ENCODE data around the gene ARRB1.

The ARRB1 gene

GRCh38 chr11:75268626-75269366 lies 82.7 kb downstream of the ARRB1 start (continued):
- no peak for TF ChIP-seq ZSCAN23 (tag by site-specific recombination; IDR thresholded peaks at IDR 0.05)
- TF ChIP-seq ZNF302 (tag by site-specific recombination; IDR thresholded peaks at IDR 0.05; ENCODE audit: low read depth) = no peak
- TF ChIP-seq, protein P1, sequence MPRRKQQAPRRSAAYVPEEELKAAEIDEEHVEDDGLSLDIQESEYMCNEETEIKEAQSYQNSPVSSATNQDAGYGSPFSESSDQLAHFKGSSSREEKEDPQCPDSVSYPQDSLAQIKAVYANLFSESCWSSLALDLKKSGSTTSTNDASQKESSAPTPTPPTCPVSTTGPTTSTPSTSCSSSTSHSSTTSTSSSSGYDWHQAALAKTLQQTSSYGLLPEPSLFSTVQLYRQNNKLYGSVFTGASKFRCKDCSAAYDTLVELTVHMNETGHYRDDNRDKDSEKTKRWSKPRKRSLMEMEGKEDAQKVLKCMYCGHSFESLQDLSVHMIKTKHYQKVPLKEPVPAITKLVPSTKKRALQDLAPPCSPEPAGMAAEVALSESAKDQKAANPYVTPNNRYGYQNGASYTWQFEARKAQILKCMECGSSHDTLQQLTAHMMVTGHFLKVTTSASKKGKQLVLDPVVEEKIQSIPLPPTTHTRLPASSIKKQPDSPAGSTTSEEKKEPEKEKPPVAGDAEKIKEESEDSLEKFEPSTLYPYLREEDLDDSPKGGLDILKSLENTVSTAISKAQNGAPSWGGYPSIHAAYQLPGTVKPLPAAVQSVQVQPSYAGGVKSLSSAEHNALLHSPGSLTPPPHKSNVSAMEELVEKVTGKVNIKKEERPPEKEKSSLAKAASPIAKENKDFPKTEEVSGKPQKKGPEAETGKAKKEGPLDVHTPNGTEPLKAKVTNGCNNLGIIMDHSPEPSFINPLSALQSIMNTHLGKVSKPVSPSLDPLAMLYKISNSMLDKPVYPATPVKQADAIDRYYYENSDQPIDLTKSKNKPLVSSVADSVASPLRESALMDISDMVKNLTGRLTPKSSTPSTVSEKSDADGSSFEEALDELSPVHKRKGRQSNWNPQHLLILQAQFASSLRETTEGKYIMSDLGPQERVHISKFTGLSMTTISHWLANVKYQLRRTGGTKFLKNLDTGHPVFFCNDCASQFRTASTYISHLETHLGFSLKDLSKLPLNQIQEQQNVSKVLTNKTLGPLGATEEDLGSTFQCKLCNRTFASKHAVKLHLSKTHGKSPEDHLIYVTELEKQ (tag by site-specific recombination; IDR thresholded peaks at IDR 0.05; ENCODE audit: borderline replicate concordance) = no peak
- no peak for TF ChIP-seq ZBTB6 (tag by site-specific recombination; IDR thresholded peaks at IDR 0.05)
- no peak for TF ChIP-seq BCL11A (tag by site-specific recombination; IDR thresholded peaks at IDR 0.05; ENCODE audit: low read depth)
- TF ChIP-seq ZNF24 (tag by site-specific recombination; IDR thresholded peaks at IDR 0.05) = no peak
- no peak for TF ChIP-seq HOXD13 (CRISPR knock-in tag; IDR thresholded peaks at IDR 0.05; ENCODE audit: borderline replicate concordance)

DNA sequence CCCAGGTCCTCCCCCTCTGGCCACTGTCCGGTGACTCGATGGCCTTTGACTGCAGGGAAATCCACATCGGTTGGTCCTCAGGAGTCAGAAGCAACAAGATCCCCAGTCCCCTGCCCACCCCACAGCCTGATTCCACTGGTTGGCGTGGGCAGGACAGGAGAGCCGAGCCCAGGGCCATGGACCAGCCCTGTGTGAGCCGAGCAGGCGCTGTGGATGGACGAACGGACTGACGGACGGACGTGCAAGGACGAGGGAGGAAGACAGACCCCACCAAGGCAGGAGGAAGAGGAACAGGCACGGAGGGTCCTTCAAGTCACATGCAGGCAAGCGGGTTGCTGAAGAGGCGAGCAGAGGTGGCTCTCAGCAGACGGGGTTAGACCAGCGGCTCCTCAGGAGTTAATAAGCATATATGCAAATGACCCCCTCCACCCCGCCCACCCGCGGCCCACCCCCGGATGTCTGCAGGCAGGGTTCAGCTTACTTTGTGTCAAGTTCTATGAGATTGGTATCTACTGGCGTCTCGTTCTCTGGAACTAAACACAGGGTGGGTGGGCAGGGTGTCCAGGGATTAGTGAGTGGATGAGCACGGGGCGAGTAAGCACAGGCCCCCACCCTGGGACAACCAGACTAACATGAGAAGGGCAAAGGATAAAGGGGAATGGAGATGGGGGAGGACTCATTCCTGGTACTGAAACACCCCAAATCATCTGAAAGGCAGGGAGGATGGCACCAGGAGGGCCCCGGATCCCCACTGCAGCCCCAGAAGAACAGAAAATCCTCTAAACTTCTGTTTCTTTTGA lies 84.1 kb downstream of the ARRB1 start:
- ChIA-PET CTCF (no interaction called here), POLR2A (interaction anchor here (0.6 kb wide), 1 partner anchor 521 kb away, joined by 5 read pairs; no protein-coding TSS in a partner anchor)
- Histone ChIP-seq H3K9me3 (ENCODE audit: control insufficient read depth, insufficient read depth, low read depth, low read length) (no peaks in the 10 kb centered on the region), H3K27ac (ENCODE audit: extremely low read depth, low read depth, low read length) (no peak overlapping the region), H3K4me1 (ENCODE audit: control insufficient read depth, insufficient read depth, low read length) (no peaks in the 10 kb centered on the region), H3K36me3 (ENCODE audit: control insufficient read depth in 2 of 2, insufficient read depth in 1 of 2, low read length in 2 of 2) (no peaks in the 10 kb centered on the region), H3K4me3 (ENCODE audit: low read depth, low read length) (no peak overlapping the region)
- TF ChIP-seq ZNF221 (tag by site-specific recombination; IDR thresholded peaks at IDR 0.05; ENCODE audit: borderline replicate concordance) (no peak), ZNF394 (tag by site-specific recombination; IDR thresholded peaks at IDR 0.05; ENCODE audit: borderline replicate concordance) (no peak), ZNF350 (tag by site-specific recombination; IDR thresholded peaks at IDR 0.05) (no peak), ZNF510 (tag by site-specific recombination; IDR thresholded peaks at IDR 0.05; ENCODE audit: insufficient replicate concordance) (no peak), ZNF670 (tag by site-specific recombination; IDR thresholded peaks at IDR 0.05; ENCODE audit: low read depth) (no peak), HOXA7 (CRISPR knock-in tag; IDR thresholded peaks at IDR 0.05; ENCODE audit: borderline replicate concordance) (no peak)
- TF ChIP-seq, protein P2, sequence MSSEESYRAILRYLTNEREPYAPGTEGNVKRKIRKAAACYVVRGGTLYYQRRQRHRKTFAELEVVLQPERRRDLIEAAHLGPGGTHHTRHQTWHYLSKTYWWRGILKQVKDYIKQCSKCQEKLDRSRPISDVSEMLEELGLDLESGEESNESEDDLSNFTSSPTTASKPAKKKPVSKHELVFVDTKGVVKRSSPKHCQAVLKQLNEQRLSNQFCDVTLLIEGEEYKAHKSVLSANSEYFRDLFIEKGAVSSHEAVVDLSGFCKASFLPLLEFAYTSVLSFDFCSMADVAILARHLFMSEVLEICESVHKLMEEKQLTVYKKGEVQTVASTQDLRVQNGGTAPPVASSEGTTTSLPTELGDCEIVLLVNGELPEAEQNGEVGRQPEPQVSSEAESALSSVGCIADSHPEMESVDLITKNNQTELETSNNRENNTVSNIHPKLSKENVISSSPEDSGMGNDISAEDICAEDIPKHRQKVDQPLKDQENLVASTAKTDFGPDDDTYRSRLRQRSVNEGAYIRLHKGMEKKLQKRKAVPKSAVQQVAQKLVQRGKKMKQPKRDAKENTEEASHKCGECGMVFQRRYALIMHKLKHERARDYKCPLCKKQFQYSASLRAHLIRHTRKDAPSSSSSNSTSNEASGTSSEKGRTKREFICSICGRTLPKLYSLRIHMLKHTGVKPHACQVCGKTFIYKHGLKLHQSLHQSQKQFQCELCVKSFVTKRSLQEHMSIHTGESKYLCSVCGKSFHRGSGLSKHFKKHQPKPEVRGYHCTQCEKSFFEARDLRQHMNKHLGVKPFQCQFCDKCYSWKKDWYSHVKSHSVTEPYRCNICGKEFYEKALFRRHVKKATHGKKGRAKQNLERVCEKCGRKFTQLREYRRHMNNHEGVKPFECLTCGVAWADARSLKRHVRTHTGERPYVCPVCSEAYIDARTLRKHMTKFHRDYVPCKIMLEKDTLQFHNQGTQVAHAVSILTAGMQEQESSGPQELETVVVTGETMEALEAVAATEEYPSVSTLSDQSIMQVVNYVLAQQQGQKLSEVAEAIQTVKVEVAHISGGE (tag by site-specific recombination; conservative IDR thresholded peaks at IDR 0.05; ENCODE audit: low read depth) = no peak
- TF ChIP-seq, protein P3, sequence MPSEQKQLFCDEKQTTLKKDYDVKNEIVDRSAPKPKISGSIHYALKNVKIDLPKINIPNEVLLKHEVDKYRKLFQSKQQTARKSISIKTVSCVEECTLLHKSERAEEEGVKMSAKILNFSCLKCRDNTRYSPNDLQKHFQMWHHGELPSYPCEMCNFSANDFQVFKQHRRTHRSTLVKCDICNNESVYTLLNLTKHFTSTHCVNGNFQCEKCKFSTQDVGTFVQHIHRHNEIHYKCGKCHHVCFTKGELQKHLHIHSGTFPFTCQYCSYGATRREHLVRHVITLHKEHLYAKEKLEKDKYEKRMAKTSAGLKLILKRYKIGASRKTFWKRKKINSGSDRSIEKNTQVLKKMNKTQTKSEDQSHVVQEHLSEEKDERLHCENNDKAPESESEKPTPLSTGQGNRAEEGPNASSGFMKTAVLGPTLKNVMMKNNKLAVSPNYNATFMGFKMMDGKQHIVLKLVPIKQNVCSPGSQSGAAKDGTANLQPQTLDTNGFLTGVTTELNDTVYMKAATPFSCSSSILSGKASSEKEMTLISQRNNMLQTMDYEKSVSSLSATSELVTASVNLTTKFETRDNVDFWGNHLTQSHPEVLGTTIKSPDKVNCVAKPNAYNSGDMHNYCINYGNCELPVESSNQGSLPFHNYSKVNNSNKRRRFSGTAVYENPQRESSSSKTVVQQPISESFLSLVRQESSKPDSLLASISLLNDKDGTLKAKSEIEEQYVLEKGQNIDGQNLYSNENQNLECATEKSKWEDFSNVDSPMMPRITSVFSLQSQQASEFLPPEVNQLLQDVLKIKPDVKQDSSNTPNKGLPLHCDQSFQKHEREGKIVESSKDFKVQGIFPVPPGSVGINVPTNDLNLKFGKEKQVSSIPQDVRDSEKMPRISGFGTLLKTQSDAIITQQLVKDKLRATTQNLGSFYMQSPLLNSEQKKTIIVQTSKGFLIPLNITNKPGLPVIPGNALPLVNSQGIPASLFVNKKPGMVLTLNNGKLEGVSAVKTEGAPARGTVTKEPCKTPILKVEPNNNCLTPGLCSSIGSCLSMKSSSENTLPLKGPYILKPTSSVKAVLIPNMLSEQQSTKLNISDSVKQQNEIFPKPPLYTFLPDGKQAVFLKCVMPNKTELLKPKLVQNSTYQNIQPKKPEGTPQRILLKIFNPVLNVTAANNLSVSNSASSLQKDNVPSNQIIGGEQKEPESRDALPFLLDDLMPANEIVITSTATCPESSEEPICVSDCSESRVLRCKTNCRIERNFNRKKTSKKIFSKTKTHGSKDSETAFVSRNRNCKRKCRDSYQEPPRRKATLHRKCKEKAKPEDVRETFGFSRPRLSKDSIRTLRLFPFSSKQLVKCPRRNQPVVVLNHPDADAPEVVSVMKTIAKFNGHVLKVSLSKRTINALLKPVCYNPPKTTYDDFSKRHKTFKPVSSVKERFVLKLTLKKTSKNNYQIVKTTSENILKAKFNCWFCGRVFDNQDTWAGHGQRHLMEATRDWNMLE (tag by site-specific recombination; conservative IDR thresholded peaks at IDR 0.05; ENCODE audit: low read depth) = no peak
